Right lobe of liver (tissue), 4 donors: ENCODE data around the gene OPRL1.

Source experiments
- CTCF ChIP-seq, 4 donors: fragments of 200-600 bp in 3 of 4; fragments of 450-650 bp in 1 of 4; IDR thresholded peaks; one replicate each; pipeline versions ENCODE4 v1.5.1 to v1.8.0; 2016 to 2022; ENCODE audit warnings: antibody characterized with exemption in 4 of 4, mild to moderate bottlenecking in 2 of 4
- POLR2A ChIP-seq: fragments of 450-650 bp; IDR thresholded peaks from one replicate; pipeline ENCODE4 v1.6.1; 2017; ENCODE audit warnings: antibody characterized with exemption, mild to moderate bottlenecking
- donor health status: DM: no; HTN: no; CAD: no.
- donor health status: DM: no; HTN: no; CAD: no.
- donor health status: DM: no; HTN: yes; CAD: no.

GRCh38 chr20:64076061-64076997, 3.6 kb upstream of the OPRL1 start:
- no peak for TF ChIP-seq CTCF (IDR thresholded peaks at IDR 0.05)
- TF ChIP-seq POLR2A: no peak
